ENCODE results near the gene CLEC19A. TPM values are rescaled to one million over a fixed set of nuclear protein-coding genes. Genes with fewer than 3 reads are reported as not detected.

Gene CLEC19A
- total RNA-seq, 1 experiment from 2014 or later = not detected

GRCh38 chr16:19348578-19349315, 63.2 kb downstream of the CLEC19A start:
- Mint-ChIP-seq H3K27ac (ENCODE audit: unreplicated experiment) (no peak overlapping the region), H3K27me3 (ENCODE audit: unreplicated experiment) (no peaks in the 10 kb centered on the region), H3K36me3 (ENCODE audit: insufficient read depth, unreplicated experiment) (no peaks in the 10 kb centered on the region), H3K4me1 (ENCODE audit: low read depth, unreplicated experiment) (no peaks in the 10 kb centered on the region), H3K9me3 (ENCODE audit: low read depth, unreplicated experiment) (no peaks in the 10 kb centered on the region), H3K4me3 (ENCODE audit: low read depth, unreplicated experiment) (no peak overlapping the region)
- DNase-seq = no peak
- BruUV-seq (replicated peaks) = no TSS peak
- CTCF ChIA-PET = no interaction called here
- intact Hi-C loops (cut with micrococcal nuclease; ENCODE audit: unreplicated experiment) = no loop called here
- no peak for TF ChIP-seq CTCF (IDR thresholded peaks at IDR 0.05; ENCODE audit: unreplicated experiment)

GRCh38 chr16:19354371-19354770, 68.8 kb downstream of the CLEC19A start:
- CTCF ChIA-PET = interaction anchor here (0.7 to 1.1 kb wide), 2 partner anchors 10 to 13 kb away, joined by 4 to 5 read pairs; no protein-coding TSS in a partner anchor
- Mint-ChIP-seq H3K4me1 (ENCODE audit: low read depth, unreplicated experiment) (no peaks in the 10 kb centered on the region), H3K4me3 (ENCODE audit: low read depth, unreplicated experiment) (no peak overlapping the region), H3K27ac (ENCODE audit: unreplicated experiment) (no peak overlapping the region), H3K9me3 (ENCODE audit: low read depth, unreplicated experiment) (no peaks in the 10 kb centered on the region), H3K36me3 (ENCODE audit: insufficient read depth, unreplicated experiment) (no peaks in the 10 kb centered on the region), H3K27me3 (ENCODE audit: unreplicated experiment) (no peaks in the 10 kb centered on the region)
- intact Hi-C loops (cut with micrococcal nuclease; ENCODE audit: unreplicated experiment) = no loop called here
- no TSS peak for BruUV-seq (replicated peaks)
- TF ChIP-seq CTCF (IDR thresholded peaks at IDR 0.05; ENCODE audit: unreplicated experiment) = no peak
- DNase-seq = no peak

- no peaks in the 10 kb centered on the region for H3K27me3 Mint-ChIP-seq (ENCODE audit: unreplicated experiment)
- DNase-seq = no peak
- no peaks in the 10 kb centered on the region for H3K4me1 Mint-ChIP-seq (ENCODE audit: low read depth, unreplicated experiment)
- CTCF ChIA-PET = interaction anchor here (0.6 to 0.9 kb wide), 4 partner anchors 89 to 219 kb away, joined by 3 to 6 read pairs (median 3); no protein-coding TSS in a partner anchor
- TF ChIP-seq CTCF (IDR thresholded peaks at IDR 0.05; ENCODE audit: unreplicated experiment) = no peak
- intact Hi-C loops (cut with micrococcal nuclease; ENCODE audit: unreplicated experiment) = no loop called here
- no TSS peak for BruUV-seq (replicated peaks)
- H3K36me3 Mint-ChIP-seq (ENCODE audit: insufficient read depth, unreplicated experiment) = no peaks in the 10 kb centered on the region
- H3K27ac Mint-ChIP-seq (ENCODE audit: unreplicated experiment) = no peak overlapping the region
- no peaks in the 10 kb centered on the region for H3K9me3 Mint-ChIP-seq (ENCODE audit: low read depth, unreplicated experiment)
- H3K4me3 Mint-ChIP-seq (ENCODE audit: low read depth, unreplicated experiment) = no peak overlapping the region
Measured at GRCh38 chr16:19356024-19356952, 70.8 kb downstream of the CLEC19A start.

GRCh38 chr16:19359556-19359955, 74.0 kb downstream of the CLEC19A start:
- DNase-seq = no peak
- Mint-ChIP-seq H3K9me3 (ENCODE audit: low read depth, unreplicated experiment) (no peaks in the 10 kb centered on the region), H3K4me1 (ENCODE audit: low read depth, unreplicated experiment) (no peaks in the 10 kb centered on the region), H3K36me3 (ENCODE audit: insufficient read depth, unreplicated experiment) (no peaks in the 10 kb centered on the region), H3K4me3 (ENCODE audit: low read depth, unreplicated experiment) (no peak overlapping the region), H3K27ac (ENCODE audit: unreplicated experiment) (no peak overlapping the region), H3K27me3 (ENCODE audit: unreplicated experiment) (no peaks in the 10 kb centered on the region)
- no peak for TF ChIP-seq CTCF (IDR thresholded peaks at IDR 0.05; ENCODE audit: unreplicated experiment)
- CTCF ChIA-PET = interaction anchor here (0.7 kb wide), 1 partner anchor 10 kb away, joined by 3 read pairs; no protein-coding TSS in a partner anchor
- intact Hi-C loops (cut with micrococcal nuclease; ENCODE audit: unreplicated experiment) = no loop called here
- BruUV-seq (replicated peaks) = no TSS peak

Other genes starting within 250 kb of the CLEC19A start
- gene COQ7, start 218.1 kb upstream of the CLEC19A start, total RNA-seq (2022) = 24.3 and 28.5 TPM in 2 replicates
- 73.1 and 86.0 TPM in 2 replicates for gene ITPRIPL2, start 171.8 kb upstream of the CLEC19A start, total RNA-seq (2022)
- gene SYT17, start 117.5 kb upstream of the CLEC19A start, total RNA-seq (2022) = 10.6 and 16.6 TPM in 2 replicates
- gene TMC5, start 132.2 kb downstream of the CLEC19A start, total RNA-seq (2022) = 117 and 149 TPM in 2 replicates
- 89.6 and 98.2 TPM in 2 replicates for gene GDE1, start 236.4 kb downstream of the CLEC19A start, total RNA-seq (2022)
- gene CCP110, start 238.2 kb downstream of the CLEC19A start, total RNA-seq (2022) = 27.5 and 34.4 TPM in 2 replicates